ENCODE data around the gene BACE2.
"Not testable (repeated sequence)": the region's sequence is repeated elsewhere in the genome, so short reads cannot be mapped to it uniquely, and the experiment has no call there.

BACE2 gene

GRCh38 chr21:41185802-41186201, 17.8 kb downstream of the BACE2 start:
- DNase-seq (ENCODE audit: low spot score), result no peak

DNA sequence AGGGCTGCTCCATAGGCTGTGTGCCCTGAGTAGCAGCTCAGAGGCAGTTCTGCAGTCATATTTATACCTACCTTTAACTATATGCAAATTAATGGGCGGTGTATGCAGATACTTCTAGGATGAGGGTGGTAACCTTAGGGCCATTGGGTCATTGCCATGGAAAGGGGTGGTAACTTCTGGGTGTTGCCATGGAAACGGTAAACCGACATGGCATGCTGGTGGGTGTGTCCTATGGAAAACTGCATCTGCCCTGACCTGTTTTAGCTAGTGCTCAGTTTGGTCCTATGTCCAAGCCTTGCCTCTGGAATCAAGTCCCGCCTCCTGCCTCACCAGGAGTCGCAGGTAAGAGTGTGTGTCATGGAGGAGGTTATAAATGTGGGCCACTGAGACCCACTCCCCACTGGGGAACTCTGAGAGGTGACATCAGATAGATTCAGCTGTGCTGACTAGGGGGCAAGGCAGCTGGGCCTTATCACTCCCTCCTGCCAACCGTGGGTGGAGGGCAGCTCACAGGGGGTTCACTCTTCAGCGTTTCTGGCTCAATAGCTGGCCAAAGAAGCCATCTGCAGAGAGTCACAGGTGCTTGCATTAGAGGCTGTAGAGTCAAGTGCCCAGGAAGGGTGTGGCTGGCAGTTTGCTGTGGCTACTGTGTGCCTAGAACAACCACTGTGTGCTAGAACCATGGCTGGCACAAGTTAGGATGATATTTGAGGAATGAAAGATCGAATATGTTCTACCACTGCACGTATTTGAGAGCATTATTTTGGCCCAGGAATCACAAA, 19.0 kb downstream of the BACE2 start:
- DNase-seq (ENCODE audit: low spot score), result no peak

DNA sequence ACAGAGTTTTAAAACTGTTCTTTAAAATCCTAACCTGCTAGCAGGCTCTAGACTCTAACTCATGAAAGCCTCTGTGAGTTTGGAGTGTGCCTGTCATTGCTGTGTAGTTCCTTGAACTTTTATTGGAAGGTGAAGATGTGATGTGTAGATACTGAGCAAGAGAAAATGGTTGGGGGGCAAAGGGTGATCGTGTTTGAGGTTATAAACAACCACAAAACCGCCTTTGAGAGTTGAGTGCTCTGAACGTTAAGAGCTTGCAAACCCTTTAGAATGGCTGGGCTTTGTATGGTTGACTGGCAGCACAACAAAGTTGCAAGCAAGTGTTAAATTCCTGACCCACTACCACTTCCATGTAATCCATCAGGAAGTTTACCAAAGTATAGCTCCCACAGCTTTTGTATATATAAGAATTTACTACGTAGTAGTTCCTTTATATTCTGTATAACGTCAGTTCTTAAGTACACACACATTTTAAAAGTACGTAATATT, 19.6 kb downstream of the BACE2 start:
- DNase-seq (ENCODE audit: low spot score), result no peak

GRCh38 chr21:41188486-41189149, 20.7 kb downstream of the BACE2 start:
- no peak for DNase-seq (ENCODE audit: low spot score)

DNA sequence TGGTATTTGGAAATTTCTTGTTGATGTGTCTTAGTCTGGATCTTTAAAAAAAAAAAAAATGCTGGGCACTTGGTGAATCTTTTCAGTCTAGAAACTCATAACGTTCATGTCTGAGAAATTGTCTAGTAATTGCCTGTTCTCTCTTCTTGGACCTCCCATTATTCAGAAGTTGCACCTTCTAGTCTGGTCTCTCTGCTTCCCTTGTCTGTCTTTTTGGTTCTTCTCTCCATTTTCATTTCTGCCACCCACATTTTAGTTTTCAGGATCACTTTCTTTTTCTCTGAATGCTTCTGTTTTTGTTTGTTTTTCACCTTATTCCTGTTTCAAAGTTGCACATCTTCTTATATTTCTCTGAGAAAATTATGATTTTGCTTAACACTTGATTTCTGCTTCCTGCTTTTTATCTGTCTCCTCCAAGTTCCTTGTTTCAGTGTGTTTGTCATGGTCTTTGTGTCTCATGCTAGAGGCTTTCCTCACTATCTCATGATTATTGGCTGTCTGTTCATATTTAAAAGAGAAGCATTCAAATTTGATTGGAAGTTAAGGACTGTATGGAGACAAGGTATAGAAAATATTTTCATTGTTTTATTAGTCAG, 21.3 kb downstream of the BACE2 start:
- no peak for DNase-seq (ENCODE audit: low spot score)

DNA sequence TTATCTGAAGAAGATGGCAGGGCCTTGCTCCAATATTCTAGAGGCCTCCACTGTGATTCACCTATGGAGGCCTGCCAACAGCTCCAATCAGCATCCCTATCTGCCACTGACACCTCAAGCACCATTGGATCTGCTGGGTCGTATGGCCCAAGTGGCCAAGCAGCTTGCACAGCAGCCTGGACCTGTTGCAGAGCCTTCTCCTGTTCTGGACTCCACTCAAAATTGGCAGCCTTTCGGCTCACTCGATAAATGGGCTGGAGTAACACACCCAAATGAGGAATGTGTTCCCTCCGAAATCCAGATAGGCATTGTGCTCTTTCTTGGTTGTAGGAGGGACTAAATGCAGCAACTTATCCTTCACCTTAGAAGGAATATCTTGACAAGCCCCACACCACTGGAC, 24.6 kb downstream of the BACE2 start:
- DNase-seq (ENCODE audit: low spot score), result not testable (repeated sequence)

DNA sequence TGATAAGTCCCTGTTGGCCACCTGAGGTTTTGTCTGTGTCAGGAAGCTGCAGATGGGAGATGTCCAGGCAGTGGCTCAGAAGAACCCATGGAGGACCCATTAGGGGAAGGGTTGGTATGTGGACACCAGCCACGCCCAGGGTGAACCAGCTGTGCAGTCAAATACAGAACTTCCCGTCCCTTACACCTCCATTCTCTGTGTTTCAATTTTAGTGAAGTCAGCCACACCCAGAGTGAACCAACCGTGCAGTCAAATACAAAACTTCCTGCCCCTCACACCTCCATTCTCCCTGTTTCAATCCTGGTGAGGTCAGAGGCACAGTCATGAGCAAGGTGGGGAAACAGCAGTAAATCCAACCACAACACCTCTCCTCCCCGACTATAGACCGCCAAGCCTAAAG, 27.4 kb downstream of the BACE2 start:
- DNase-seq (ENCODE audit: low spot score), result peak; percentile 19

DNA sequence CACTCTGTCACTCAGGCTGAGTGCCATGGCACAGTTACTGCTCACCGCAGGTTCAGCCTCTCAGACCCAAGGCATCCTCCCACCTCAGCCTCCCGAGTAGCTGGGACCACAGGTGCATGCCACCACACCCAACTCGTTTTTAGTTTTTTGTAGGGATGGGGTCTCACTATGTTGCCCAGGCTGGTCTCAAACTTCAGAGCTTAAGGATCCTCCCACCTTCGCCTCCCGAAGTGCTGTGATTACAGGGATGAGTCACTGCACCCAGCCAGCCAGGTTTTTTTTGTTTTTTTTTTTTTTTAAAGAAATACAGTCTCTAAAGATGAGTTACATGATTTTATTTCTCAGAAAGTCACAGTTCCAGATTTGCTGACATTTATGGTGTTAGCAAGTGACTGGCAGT, 29.0 kb downstream of the BACE2 start:
- no peak for DNase-seq (ENCODE audit: low spot score)

DNA sequence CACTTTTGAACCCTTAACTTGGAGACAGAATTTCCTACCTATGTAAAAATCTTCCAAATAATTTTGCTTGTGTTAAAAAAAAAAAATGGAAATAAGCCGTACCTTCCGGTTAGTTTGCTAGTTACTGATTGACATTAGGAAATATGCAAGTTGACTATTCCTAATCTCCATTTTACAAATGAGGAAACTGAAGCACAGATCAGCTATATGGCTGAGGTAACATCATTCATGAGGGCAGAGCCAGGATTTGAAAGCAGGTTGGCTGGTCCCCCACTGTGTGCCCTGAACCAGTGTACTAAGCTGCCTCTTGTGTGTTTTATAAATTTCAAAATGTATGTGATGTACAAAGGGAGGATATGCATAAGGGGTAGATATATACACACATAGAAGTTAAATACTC, 29.6 kb downstream of the BACE2 start:
- DNase-seq (ENCODE audit: low spot score), result no peak

DNA sequence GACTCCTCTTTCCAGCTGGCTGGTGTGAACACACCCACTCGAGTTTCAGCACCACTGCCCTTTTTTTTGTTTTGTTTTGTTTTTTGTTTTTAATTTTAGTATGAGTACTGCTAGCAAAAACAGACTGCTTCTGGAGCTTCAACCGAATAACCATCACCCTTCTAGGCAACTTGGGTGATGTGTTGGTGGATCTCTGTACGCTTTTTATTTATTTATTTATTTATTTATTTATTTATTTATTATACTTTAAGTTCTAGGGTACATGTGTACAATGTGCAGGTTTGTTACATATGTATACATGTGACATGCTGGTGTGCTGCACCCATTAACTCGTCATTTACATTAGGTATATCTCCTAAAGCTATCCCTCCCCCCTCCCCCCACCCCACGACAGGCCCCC, 30.7 kb downstream of the BACE2 start:
- DNase-seq (ENCODE audit: low spot score), result not testable (repeated sequence)

DNA sequence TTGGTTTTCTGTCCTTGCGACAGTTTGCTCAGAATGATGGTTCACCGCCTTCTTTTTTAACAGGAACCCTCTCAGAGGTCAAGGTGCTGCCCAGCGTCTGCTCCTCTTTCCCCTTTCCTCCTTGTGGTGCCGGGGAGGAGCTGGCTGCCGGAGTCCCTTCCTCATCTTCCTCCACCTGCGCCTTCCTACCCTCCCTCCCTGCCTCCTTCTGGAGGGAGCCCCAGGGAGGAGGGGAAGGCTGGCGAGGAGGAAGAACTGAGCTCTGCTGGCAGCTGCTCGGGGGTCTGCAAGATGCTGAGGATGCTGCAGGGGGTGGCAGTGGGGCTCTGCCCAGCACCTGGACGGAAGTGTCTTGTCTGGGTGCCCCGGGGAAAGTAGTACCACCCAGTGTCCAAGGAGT, 31.2 kb downstream of the BACE2 start:
- no peak for DNase-seq (ENCODE audit: low spot score)

DNA sequence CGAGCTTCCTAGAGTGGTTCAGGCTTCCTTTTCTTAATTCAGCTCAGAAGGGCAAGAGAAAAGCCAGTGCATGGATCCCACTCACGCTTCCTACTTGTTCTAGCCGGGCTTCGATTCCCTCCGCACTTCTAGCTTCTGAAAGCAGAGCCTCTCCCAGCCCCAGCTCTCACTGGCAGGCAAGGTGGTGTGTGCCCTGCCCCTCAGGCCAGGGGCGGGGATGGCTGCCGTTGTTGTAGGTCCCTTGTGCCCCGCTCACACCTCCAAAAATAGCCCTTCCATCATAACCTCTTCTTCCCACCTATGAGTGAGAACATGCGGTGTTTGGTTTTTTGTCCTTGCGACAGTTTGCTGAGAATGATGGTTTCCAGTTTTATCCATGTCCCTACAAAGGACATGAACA, 31.6 kb downstream of the BACE2 start:
- DNase-seq (ENCODE audit: low spot score), result no peak

- DNase-seq (ENCODE audit: low spot score), result no peak
Observed at GRCh38 chr21:41201385-41201784, 33.4 kb downstream of the BACE2 start.

GRCh38 chr21:41204736-41205135, 36.8 kb downstream of the BACE2 start:
- no peak for DNase-seq (ENCODE audit: low spot score)

- no peak for DNase-seq (ENCODE audit: low spot score)
Observed at GRCh38 chr21:41207401-41208375, 39.7 kb downstream of the BACE2 start.

GRCh38 chr21:41208376-41208763, 40.4 kb downstream of the BACE2 start:
- no peak for DNase-seq (ENCODE audit: low spot score)

DNA sequence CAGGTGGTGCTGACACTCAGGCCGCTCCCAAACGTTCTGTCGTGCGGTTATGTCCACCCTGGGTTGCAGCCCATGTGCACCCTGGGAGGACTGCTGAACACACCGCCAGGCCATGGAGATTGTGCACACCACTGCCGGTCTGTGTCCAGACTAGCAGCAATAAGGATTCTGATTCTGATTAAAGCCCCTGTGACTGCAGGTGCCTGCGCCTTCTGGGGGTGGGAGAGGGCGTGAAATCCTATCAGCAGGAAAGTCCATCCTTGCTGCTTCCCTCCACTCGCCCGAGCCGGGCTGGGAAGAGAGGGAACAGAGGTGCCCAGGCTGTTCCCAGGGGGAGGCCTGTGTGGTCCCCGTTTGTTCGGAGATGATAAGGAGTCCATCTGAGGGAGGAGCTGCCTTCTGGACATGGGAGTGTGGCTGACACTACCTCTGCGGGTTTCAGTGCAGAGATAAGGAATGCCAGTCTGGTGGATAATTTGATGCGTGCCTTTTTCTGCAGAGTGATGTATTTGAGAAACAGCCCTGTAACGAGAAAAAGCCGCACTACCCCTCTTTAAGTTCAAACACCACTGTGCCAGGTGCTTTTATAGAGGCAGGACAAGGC, 41.2 kb downstream of the BACE2 start:
- no peak for DNase-seq (ENCODE audit: low spot score)

GRCh38 chr21:41210426-41211059, 42.6 kb downstream of the BACE2 start:
- DNase-seq (ENCODE audit: low spot score), result no peak

DNA sequence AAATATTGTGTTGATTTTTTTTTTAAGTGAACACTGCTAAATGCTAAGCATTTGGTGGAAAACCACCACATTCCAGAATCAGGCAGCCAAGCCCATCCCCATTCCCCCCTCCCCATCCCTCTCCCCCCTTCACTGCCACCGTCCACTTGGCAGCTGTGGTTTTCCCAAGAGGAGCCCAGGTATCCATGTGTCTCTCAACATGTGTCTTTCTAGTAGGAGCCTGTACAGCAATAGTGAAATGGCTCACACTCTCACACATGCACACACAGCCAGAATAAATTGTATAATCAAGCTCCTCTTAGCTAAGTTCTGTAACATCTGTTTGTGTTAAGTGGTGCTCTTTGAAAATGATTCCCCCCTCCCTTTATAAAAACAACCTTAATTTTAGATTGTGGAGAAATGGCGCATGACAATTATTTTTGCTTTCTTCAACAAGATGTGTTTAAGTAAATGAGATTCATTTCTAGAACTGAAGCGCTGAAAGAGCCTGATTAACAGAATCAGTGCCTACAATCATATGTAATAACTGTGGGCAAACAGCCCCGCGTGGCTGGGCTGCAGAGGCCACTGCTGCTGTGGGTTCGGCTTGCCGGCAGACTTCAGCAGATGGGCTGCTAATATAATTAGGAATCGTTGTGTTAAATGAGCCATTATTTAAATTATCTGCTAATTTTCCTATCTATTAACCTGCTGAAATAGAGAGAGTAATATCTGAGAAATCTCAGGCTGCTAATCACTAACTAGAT, 43.3 kb downstream of the BACE2 start:
- DNase-seq (ENCODE audit: low spot score), result no peak

DNA sequence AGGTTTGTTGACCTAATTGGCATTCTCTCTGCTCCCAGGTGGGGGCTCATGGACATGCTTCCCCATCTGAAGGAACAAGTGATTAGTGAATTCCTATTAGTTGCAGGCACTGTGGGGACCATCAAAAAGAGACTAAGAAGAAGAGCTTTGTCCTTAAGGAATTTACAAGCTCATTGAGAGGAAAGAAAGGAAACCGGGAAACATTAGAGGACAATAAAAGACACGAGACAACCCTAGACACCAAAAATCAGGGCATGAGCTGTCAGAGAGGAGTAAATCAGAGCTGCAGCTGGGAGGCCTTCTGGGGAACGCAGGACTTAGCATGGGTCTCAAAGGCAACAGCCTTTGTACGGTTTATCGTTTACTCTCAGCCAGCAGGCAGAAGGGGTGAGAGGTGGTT, 45.1 kb downstream of the BACE2 start:
- DNase-seq (ENCODE audit: low spot score), result no peak

Data from LoVo (cell line).